IPS DF 4.7 (cell line): ENCODE measurements around the gene ZSCAN10.

ENCODE experiments used
- DNase-seq: peaks from one replicate; pipeline ENCODE4 v3.0.0-alpha.2; 2013; ENCODE audit warnings: low spot score; ENCODE audit errors: extremely low read depth

Gene ZSCAN10

DNA sequence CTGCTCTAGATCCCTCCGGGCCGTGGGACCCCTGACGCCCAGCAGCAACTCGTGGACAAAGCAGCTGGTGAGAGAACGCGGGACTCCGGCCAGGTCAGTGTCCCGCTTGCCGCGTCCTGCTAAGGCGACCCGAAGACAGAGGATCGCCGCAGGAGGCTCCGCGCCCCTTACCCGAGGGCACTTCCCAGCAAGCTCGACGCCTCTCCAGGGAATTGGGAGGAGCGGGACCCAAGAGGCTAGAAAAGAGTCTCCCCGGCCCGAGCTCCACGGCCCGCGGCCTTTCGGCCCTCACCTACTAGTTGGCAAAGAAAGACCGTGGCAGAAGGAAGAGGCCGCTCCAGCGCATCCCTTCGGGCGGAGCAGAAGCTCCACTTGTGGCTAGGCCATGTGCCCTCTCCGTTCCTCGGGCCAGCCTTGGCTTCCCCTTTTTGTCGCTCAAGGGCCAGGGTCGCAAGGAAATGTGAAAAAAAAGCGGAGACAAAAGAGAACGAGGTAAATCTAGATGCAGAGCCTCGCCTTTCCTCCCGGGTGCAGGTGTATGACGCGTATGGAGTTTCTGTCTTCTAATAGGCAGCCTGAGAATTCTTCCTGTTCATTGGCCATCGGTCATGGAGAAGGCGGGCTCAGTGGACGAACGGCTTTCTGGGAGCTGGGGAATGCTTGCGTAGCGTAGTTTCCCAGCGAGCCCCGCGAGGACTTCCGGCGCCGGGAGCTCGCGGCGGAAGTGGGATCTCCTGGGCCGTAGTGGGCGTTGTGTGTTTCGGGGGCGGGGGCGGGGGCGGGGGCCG lies 35.4 kb upstream of the ZSCAN10 start, which contains the start of gene ZNF213:
Gene ZNF213, plus strand, starts transcription at position 692 of the 788 bp plus-strand sequence. CDS start 2,252 bp downstream, outside the sequence.
- DNase-seq, result no peak

DNA sequence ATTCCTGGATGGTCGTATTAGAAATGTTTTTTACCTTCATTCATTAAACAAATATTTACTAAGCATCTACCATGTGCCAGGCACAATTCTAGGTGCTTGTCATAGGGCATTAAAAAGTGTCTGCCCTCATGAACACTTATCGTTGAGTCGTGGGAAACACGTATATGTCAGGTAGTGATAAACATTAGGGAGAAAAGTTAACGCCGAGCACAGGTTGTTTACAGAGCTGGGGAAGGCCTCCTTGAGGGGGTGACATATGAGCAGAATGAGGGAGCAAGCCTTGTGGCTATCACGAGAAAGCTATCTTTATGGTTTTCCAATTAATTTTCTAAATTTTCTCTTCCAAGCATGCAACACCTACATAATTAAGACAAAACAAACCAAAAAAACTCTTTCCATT lies 34.8 kb upstream of the ZSCAN10 start:
- DNase-seq, result no peak

DNA sequence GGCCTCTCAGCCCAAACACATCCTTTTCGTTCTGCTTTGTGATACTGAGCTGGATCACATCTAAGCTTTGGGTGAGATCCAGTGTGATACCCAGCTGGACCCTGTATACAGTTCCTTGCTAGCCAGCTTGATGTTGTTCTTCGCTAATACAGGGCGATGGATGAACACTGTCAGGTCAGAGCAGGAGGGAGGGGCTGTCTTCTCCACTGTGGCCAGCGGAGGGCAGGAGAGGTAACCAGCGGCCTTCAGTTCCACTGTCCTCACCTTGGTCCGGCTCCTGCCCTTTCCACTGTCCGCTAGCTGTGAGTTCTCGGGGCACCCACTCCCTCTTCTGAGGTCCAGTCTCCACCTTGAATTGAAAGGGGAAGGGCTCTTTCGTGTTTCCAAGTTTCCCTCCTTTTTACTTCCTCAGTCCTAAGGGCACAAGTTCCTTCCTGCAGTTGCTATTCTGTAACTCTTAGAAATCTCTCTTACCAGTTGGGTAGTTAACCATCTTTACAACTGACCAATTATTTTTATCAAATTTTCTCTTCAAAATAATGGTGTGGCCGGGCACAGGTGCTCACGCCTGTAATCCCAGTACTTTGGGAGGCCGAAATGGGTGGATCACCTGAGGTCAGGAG lies 32.8 kb upstream of the ZSCAN10 start:
- no peak for DNase-seq

DNA sequence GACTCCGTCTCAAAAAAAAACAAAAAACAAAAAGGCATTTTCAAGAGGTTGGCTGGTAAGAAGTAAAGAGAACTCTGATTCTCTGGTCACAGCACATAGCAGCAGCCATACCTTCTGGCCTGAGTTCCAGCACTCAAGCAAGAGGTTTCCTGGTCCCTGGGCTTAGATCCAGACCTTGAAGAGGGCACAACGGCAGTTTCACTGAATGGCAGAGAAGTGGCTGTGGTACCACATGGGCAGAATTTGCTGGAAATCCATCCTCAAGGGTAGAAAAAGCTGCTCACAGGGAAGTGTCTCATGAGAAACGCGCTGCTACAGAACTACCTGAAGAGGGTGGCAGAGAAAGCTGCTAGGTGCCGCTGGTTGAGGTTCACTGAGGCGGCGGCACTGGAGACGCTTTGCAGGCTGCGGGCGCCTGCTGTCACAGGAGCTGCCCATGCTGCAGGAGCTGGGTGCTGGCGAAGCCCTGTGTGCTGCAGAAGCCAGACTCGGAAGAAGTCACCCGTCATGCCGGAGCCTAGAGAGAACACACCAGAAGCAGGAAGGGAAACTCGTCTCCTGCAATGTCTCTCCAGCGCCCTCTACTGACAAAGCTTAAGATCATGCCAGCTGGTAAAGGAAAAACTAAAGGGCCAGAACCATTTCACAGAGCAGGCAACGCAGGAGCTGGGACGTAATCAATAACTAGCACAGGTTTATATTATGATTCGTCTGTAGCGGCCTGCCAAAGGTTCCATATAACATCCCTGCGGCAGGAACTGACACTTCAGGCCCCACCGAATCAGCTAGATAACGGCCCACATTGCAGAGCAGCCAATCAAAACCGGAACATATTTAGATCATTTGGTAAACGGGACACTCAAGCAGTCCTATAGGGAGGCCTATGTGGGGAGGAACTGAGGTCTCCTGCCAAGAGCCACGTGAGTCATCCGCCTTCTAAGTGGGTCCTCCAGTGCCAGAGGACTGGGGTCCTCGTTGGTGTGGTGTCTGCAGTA lies 30.3 kb upstream of the ZSCAN10 start:
- no peak for DNase-seq

DNA sequence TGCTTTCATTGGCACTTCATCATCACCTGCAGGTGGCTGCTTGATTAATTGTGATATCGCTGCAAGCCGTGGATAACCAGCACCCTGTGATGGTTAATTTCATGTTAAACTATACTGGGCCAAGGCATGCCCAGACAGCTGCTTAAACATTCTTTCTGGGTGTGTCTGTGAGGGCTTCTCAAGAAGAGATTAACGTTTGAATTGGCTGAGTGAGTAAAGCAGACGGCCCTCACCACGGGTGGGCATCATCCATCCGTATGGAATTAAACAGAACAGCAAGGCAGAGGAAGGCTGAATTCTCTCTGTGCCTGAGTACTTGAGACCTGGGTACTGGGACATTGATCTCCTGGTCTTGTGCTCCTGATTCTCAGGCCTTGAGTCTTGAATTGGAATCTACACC lies 28.7 kb upstream of the ZSCAN10 start:
- DNase-seq, result no peak

DNA sequence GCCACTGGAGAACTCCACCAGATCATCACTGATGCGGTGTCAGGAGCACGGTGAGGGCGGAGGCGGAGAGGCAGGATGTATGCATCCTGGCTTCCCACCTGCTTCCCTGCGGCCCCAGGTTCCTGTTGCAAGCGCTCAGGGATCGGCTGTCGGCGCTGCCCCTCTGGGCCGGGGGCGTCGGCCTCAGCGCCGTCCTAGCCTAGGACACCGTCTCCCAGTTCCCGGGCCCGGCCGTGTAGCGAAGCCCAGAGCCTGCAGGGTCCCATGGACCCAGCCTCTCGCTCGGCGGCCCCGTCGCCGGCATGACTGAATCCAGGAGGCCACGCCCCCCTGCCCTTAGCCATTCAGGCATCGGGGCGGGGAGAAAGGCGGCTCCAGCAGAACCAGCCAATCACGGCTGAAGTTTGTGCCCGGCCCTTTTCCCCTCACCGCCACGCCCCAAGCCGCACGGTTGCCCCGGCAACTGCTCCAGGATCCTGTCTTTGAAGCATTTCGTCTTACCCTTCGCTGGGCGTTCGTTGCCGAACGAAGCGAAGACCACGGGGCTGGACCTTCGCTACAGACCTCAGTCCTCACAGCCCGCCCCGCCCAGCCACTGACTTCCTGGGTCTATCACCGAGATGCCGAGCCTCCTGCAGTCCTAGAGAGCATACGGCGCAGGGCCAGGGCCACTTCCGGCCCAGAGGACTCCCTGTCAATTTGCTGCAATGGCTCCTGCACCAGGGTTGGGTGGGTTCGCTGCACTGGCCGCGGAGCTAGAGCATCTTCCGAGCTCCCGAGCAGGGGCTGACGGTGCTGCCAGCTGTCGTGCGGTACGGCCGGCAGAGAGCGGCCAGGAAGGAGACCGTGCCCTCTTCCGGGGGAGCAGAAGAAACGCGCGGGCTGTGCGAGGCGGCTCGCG lies 25.1 kb upstream of the ZSCAN10 start:
- no peak for DNase-seq

DNA sequence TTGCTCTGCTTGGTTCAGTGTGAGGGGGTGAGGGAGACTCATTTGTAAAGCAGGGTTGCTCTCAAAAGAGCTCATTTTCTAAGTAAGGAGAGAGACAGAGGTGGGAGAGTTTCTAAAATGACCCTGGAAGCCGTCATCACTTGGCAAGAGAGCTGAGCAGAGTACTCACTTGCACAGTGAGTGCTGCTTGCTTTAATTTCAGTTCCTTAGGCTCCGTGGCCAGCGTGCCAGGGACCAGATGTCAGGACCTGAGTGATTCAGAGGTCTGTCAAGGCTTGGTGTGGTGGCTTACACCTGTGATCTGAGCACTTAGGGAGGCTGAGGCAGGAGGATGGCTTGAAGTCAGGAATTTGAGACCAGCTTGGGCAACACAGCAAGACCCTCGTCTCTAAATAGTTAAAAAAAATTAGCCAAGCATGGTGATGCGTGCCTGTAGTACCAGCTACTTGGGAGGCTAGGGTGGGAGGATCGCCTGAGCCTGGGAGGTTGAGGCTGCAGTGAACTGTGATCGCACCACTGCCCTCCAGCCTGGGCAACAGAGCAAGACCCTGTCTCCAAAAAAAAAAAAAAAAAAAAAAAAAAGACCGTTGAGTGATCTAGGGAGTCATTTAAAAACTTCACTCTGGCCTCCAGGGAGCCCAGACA lies 24.0 kb upstream of the ZSCAN10 start:
- DNase-seq, result no peak

DNA sequence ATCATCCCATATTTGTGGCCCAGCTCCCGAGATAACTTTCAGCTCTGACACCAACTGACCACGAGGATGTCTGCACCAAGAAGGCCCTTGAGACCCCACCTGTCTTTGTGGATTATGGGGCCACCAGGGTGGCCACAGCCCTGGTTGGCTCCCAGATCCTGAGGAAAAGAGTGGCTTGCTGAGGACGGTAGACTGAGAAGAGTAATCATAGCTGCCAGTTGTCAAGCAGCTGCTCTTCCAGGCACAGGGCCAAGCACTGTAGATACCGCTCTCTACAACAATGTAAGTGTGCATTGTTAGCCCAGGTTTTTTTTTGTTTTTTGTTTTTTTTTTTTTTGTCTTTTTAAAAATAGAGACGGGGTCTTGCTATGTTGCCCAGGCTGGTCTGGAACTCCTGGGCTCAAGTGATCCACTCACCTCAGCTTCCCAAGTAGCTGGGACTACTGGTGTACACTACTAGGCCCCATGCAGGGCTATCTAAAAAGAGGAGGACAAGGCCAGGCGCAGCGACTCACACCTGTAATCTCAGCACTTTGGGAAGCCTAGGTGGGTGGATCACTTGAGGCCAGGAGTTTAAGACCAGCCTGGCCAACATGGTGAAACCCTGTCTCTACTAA lies 22.9 kb upstream of the ZSCAN10 start:
- no peak for DNase-seq

DNA sequence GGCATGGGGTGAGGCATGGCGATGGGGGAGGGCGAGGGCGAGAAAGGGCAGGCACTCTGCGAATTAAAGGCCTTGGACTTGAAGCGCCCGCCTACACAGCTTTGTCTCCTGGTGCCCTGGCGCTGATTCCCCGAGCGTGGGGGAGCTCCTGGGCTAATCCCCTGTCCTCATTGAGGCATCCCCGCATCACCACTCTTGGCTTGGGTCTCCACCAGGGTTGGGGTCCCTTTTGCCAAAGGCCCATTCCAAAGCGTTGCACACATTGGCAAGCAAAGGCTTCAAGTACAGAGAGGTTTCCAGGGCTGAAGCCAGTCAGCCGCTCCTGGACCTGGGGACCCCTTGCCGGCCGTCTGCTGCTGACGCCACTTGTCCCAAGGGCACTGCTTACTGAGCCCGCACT lies 21.3 kb upstream of the ZSCAN10 start:
- DNase-seq, result no peak

DNA sequence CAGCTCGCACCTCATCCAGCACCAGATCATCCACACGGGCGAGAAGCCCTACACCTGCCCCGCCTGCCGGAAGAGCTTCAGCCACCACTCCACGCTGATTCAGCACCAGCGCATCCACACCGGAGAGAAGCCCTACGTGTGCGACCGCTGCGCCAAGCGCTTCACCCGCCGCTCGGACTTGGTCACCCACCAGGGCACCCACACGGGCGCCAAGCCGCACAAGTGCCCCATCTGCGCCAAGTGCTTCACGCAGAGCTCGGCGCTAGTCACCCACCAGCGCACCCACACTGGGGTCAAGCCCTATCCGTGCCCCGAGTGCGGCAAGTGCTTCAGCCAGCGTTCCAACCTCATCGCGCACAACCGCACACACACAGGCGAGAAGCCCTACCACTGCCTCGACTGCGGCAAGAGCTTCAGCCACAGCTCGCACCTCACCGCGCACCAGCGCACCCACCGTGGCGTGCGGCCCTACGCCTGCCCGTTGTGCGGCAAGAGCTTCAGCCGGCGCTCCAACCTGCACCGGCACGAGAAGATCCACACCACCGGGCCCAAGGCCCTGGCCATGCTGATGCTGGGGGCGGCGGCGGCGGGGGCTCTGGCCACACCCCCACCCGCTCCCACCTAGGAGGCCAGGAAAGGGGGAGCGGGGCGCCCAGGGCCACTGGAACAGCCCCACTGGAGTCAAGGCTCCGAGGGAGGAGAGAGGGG lies 20.8 kb upstream of the ZSCAN10 start:
- DNase-seq, result no peak

DNA sequence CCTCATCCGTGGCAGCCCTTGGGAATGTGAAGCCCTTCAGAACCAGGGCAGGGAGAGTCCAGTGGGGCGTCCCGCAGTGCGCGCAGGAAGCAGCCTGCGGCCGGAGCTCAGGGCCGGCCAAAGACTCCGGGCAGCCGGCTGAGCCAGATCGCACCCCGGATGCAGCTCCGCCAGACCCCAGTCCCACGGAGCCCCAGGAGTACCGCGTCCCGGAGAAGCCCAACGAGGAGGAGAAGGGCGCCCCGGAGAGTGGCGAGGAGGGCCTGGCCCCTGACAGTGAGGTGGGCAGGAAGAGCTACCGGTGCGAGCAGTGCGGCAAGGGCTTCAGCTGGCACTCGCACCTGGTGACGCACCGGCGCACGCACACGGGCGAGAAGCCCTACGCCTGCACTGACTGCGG lies 20.2 kb upstream of the ZSCAN10 start:
- no peak for DNase-seq

DNA sequence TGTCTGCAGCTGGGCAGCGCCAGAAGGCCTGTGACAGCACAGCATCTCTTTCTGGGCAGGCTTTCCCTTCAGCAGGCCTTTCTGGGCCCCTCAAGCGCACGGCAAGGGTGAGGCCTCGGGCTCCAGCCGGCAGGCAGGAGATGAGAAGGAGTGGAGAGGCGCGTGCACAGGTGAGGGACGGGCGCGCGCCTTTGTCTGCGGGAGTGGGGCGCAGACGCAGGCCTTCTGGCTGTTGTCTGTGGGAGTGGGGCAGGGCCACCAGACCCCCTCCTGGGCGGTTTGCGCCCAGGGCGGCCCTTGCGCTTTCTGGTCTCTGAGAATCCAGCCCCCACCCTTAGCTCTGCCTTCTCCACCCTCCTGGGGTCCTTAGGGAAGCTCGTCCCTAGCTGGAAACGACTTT lies 19.8 kb upstream of the ZSCAN10 start:
- DNase-seq, result no peak

DNA sequence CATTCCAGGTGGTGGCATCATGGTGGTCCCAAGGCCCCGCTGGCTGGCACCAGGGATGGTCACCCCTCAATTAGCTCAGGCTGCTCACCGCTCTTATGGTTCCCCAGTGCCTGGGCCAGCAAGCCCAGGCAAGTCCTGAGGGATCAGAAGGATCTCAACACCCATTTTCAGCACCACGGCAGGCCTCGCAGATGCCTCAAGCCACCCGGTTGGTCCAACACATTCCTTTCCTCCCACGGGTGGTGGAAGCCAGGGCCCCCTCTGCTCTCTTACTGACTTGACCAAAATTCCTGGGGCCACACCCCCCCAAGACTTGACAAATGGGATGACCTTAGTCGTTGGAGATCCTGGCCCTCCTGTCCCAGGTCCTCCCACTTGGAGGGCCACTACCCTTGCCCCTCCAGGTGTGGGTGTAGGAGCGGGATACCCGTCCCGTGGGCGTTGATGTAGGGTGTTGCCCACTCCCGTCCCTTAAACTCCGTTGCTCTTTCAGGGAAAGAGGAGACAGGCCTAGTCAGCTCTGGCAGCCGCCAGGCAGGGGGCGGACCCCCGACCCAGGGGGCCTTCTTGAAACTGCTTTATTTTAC lies 19.2 kb upstream of the ZSCAN10 start:
- no peak for DNase-seq

DNA sequence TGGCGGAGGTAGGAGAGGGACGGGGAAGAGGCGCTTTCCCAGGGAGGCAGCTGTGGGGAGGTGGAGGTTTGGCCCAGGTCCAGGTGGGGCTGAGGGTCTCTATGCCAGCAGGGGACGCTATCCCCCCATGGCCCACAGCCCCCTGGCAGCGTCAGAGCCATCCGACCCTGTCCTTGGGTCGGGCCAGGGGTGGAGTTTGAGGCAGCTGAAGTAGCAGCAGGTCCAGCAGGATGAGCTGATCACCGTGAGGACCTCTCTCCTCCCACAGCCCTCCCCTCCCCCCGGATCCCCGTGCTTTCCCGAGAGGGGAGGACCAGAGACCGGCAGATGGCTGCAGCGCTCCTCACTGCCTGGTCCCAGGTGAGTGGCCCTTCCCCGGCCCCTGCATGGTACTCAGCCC lies 16.5 kb upstream of the ZSCAN10 start:
- no peak for DNase-seq

DNA sequence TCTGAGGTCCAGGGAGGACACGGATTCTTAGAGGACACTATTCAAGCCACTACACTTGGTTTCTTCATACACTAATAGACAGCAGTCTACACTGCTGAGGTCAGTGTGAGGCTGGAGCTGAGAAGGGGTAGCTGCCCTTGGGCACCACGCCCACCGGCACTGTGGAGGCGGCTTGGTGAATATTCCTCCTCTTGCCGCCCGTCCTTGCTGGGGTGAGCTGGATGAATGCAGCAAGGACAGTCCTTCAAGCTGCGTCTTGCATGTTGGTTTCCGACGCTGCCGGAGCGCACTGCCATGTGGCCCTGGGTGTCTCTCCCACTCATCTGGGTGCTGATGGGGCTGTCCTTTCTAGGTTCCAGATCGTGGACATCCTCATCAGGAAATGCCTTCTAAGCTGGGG lies 15.9 kb upstream of the ZSCAN10 start:
- no peak for DNase-seq

DNA sequence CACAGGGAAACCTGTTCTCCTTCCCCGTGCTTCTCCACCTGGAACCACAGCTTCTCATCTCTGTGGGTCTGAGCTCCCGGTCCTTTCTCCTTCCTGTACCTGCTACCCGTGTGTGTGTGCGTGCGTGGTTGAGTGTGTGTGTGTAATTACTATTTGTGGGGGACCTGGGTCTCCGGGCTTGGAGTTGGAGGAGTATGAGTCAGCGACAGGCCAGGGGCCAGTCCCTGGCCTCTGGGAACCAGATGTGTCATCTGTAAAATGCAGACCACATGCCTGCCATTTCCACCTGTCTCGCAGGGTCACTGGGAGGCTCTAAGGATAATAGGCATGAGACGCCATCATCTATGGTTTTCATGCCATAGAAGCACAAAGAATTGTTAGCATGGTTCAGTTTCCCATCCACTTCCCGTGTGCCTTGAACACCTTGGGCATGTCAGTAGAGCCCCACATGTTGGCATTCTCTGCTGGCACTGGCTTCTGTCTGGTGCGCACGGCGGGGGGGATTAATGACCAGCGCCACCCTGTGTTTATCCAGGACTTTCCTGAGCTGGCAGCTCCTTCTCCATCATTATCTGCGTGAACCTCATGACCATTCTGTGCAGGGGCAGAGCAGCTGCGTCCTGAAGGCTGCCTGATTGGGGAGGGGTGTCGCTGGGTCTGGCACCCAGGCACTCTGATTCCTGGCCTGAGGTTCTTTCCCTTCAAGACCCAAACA lies 14.8 kb upstream of the ZSCAN10 start:
- DNase-seq, result no peak

DNA sequence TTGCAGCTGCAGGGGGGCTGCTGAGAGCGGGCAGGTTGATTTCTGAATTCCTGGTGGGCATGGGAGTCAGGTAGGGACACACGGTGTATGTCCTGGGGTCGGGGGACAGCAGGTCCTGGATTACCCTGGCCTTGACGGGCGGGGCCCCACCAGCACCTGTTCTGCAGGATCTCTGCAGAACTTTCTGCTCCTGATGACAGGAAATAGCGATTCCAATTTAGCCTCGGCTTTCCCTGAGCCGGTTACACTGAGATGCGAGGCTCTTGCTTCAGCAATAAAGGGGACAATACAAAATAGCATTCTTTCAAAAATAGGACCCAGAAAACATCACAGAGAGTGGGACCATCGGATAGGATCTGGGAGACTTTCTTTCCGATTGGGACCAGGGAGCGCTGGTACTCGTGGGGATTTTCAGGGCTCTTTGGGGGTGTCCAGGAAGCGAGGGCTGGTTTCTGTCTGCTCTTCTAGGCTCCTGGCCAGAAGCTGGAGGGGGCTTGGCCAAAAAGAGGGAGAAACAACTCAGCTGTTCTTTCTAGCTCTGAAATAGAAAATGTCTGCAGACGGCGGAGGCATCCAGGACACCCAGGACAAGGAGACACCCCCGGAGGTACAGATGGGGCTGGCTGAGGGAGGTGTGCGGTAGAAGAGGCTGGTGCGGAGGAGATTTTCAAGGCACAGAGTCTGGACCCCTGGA lies 13.9 kb upstream of the ZSCAN10 start:
- no peak for DNase-seq
